ENCODE measurements around the gene TNNI2. TPM values are rescaled to one million over a fixed set of nuclear protein-coding genes. Genes with fewer than 3 reads are reported as not detected.

Gene TNNI2
- total RNA-seq, 1 donor from 2014 or later: not detected

DNA sequence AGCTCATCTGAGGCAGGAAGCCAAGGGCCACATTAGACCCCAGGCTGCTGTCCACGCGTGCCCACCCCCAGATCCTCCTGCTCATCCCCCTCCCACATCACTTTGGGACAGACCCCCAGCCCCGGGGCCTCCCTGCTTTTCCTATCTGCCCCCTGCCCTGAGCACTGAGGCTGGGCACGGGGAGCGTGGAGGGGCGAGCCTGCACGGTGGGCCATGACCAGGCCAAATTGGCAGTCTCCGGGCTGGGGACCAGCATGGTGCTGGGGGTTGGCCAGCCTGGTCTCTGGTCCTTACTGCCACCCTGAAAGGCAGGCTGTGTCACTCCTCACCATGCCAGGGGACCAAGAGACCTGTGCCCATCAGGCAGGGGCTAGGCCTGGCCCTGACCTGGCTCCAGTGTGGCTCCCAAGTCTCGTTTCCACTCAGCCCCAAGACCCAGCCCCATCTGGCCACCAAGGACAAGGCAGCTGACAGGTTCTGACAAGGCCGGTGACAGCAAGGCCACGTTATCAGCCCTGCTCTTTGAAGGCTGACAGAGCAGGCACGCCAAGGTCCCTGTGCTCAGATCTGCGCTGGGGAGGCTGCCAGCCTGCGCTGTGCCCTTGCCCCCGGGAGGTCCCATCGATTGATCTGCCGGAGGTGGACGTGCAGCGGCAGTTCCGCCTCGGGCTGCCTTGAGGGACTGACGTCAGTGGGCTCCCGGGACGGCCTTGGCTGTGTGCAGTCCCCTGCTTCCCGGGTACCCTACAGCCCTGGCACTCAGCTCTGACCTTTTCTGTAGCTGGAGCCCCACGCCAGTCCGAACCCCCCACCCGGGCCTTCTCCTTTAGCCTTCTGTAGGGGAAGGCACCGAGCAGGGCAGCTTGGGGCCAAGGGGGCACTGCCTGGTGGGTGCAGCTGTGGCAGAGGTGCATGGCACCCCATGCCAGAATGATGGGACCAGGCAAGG lies 3.6 kb downstream of the TNNI2 start:
- no peak for ATAC-seq
- no peak for DNase-seq (ENCODE audit: low spot score)
- intact Hi-C loops (cut with DNase I): no loop called here

DNA sequence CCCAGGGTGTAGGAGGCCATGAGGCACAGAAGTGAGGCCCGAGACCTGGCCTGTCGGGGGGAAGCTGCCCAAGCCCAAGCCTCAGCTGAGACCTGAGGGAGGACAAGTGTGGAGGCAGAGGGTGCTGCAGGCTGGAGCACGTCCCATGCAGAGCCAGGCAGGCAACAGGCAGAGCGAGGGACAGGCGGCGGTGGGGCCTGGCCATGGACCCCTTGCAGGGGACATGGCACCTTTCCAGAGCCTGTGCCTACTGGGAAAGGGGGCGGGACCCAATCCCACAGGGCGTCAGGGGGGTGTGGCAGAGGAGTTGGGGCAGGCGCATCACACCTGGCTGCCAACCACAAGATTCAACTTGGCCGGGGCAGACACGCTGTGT lies 4.3 kb downstream of the TNNI2 start:
- intact Hi-C loops (cut with DNase I): no loop called here
- no peak for DNase-seq (ENCODE audit: low spot score)
- no peak for ATAC-seq

DNA sequence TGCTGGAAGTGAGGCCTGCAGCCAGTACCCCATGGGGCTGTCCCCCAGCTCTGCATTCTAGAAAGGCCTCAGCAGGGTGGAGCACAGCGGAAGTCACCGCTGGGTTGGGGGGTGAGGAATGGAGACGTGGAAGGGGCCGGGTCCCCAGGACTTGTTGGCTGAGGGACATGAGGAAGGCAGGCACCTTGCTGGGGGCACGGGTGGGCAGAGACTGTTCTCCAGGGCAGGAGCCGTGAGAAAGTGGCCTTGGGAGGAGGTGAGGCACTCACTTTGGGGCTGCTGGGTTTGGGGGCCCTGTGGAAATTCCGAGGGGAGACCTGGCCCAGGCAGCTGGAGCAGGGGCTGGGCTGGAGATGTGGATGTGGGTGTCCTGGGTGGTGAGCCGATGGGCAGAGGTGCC lies 5.0 kb downstream of the TNNI2 start:
- ATAC-seq (no peak), DNase-seq (ENCODE audit: low spot score) (no peak)
- intact Hi-C loops (cut with DNase I): no loop called here

DNA sequence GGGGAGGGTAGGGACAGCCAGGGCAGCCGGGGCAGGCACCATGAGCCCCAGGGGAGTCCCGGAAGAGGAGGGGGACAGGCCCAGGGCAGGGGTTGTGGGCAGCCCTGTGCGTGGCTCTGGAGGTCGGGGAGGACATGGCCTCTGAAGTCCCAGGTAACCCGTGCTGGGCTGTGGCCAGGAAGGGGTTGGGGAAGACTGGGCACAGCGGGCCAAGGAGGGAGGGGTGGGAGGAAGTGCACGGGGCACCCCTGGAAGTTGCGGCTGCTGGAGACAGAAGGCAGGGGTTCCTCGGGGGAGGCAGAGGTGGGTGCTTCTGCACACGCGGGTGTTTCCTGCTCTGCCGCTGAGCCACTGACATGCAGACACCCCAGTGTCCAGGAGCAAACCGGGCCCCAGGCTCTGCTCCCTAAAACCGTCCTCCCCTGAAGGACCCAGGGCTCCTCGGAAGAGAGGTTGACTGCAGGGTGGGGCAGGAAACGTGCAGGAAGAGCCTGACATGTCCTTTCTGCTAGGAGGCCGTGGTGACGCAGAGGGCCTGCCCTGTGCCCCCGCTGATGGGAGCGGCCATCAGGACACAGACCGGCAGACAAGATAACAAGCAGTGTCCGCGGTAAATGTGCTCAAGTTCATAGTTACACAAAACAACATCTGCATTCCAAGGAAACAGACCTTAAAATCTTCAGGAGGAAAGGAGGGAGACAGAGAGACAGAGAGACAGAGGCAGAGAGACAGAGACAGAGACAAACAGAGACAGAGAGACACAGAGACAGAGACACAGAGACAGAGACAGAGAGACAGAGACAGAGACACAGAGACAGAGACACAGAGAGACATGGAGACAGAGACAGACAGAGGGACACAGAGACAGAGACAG lies 5.7 kb downstream of the TNNI2 start:
- DNase-seq (ENCODE audit: low spot score) (no peak), ATAC-seq (peak; percentile 88)
- intact Hi-C loops (cut with DNase I): no loop called here

DNA sequence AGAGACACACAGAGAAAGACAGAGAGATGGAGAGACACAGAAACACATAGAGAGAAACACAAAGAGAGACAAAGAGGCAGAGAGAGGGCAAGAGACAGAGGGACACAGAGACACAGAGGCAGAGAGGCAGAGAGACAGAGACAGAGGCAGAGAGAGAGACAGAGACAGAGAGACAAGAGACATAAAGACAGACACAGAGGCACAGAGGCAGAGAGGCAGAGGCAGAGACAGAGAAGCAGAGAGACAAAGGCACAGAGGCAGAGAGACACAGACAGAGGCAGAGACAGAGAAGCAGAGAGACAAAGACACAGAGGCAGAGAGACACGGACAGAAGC lies 6.3 kb downstream of the TNNI2 start:
- ATAC-seq: no peak
- intact Hi-C loops (cut with DNase I): no loop called here

DNA sequence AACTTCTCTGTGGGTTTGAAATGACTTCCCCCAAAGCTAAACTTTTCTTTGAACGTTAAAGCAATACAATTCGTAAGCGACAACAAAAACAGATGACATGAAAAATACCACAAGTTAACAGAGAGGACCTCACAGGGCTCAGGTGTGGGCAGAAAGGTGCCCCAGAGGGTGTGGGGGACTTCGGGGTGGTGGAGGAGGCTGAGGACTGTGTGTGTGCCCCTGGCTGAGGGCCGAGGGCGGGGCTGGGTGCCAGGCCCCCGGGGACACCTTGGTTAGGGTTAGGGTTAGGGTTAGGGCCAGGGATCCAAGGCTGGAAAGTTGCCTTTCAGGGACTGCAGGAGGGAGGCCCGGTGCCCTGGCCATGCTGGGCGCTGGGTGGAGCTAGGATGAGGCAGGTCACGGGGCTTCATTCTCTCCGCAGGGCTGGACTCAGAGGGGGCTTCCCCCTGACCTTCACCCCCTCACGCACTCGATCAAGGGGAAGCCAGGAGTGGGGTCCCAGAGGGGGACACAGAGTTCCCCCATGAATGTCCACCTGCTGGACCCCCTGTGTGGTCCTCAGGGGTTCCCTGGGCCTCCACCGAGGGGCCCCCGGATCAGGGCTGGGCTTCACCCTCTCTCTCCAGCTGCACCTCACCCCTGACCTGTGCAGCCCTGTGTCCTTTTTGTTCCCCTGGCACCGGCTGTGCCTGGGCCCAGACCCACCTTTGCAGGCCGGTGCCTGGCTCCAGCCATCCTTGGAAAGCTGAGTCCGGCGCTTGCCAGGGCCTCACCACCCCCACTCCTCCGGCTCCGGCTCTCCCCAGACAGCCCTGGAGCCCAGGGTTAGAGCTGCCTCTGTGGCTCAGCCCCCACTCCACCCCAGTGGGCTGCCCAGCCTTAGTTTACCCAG lies 7.0 kb downstream of the TNNI2 start:
- no peak for DNase-seq (ENCODE audit: low spot score)
- intact Hi-C loops (cut with DNase I): no loop called here
- no peak for ATAC-seq

More for the DNA sequence above, 6.3 kb downstream of the TNNI2 start:
- no peak for DNase-seq (ENCODE audit: low spot score)

DNA sequence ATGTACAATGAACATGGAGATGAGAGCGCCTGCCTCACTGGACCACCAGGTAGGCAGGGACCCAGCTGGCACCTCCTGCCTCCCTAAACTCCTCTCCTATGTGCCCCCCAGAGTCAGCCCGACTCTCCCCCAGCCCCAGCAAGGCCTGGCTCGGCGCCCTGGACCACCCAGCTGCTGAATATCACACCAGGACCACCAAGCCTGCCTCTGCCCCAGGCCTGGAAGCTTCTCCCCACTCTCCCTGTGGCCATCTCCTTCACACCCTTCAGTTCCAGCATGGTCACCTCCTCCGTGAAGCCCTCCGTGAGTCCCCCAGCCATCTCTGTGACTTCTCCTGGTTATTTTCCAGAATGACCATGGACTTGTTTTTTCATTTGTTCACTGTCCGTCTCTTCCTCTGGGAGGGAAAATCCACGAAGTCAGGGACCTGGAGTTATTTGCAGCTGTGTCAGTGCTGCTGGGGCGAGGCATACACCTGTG lies 7.7 kb downstream of the TNNI2 start:
- no peak for DNase-seq (ENCODE audit: low spot score)
- intact Hi-C loops (cut with DNase I): no loop called here
- no peak for ATAC-seq

DNA sequence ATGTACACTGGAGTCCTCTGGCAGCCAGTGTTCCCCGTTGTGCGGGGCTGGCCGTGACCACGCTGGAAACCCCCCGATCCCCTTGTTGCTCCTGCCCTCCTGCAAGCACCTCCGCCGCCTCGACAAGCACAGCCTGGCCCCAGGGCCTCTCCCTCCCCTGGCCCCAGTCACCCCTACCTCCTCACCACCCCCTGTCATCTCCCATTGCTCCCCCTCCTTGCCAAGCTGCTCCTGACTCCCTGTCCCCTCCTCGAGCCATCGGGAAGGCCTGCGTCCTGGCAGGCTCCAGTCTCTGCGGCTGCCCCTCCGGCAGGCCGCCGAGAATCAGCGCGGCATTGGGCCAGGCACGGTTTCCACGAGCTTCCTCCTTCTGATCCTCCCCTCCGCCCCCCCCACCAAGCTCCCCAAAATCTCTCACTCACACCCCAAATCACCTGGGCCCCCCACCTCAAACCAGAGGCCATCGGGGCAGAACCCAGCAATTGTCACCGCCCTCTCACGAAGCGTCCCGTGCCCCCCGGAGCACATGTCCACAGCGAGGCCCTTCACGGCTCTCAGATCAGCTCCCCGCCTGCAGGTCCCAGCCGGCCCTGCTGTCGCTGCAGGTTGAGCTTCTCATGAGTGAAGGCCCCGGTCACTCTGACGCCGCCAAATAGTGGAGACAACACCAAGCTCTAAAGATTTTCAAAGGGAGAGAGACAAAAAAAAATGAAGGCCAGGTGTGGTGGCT lies 8.4 kb downstream of the TNNI2 start:
- DNase-seq (ENCODE audit: low spot score) (no peak), ATAC-seq (no peak)
- intact Hi-C loops (cut with DNase I): no loop called here

DNA sequence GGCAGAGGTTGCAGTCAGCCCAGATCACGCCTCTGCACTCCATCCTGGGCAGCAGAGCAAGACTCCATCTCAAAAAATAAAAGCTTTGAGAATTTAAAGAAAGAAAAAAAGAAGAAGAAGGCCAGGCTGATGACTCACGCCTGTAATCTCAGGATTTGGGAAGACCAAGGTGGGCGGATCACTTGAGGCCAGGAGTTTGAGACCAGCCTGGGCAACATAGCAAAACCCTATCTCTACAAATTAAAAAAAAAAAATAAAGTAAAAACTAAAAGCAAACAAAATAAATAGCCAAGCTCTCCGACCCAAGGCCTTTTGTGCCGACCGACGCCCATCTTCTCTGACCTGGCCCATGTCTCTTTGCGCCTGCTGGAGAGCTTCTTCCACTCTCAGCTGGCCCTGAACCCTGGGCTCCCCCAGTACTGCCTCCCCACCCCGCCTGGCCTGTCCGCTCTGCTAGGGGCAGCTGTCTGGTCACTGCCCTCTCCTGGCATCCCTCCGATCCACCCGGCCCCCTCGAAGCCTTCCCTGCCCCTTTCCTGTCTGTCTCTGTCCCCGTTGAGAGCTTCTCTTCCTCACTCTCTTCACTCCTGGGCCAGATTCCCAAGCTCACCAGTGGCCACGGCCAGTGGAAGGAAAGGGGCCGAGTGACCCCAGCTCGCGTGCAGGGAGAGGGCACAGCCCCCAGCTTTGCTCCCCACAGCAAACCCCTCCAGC lies 9.3 kb downstream of the TNNI2 start:
- ATAC-seq (no peak), DNase-seq (ENCODE audit: low spot score) (no peak)
- intact Hi-C loops (cut with DNase I): no loop called here

DNA sequence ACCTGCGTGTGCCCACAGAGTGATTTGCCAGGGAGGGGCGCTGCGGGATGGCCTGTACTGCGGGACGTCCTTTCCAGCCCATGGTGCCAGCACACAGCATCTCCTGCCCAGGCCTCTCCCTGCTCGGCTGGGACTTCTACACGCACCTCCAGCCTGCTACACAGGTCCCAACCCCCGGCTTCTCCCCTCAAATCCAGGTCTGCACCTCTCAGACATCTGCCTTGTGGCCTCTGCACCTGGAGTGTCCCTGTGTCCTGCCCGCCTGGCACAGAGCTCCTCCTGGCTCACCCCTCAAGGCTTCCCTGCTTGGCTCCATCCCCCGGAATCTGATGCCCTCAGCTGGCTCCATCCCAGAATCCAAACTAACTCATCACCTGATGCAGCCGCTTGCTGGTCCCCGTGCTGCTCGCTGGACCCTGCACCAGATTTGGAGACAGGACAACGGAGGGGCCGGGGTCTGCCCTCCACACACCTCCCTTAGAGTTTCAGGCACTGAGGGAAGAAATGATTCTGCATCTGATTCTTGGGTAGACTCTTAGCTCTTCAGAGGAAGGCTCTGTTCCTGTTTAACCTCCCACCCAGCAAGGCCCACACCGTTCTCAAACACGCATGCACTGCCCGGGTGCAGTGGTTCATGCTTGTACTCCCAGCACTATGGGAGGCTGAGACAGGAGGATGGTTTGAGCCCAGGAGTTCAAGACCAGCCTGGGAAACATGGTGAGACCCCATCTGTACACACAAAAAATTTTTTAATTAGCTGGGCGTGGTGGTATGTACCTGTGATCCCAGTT lies 10.1 kb downstream of the TNNI2 start:
- intact Hi-C loops (cut with DNase I): no loop called here
- DNase-seq (ENCODE audit: low spot score) (no peak), ATAC-seq (no peak)

DNA sequence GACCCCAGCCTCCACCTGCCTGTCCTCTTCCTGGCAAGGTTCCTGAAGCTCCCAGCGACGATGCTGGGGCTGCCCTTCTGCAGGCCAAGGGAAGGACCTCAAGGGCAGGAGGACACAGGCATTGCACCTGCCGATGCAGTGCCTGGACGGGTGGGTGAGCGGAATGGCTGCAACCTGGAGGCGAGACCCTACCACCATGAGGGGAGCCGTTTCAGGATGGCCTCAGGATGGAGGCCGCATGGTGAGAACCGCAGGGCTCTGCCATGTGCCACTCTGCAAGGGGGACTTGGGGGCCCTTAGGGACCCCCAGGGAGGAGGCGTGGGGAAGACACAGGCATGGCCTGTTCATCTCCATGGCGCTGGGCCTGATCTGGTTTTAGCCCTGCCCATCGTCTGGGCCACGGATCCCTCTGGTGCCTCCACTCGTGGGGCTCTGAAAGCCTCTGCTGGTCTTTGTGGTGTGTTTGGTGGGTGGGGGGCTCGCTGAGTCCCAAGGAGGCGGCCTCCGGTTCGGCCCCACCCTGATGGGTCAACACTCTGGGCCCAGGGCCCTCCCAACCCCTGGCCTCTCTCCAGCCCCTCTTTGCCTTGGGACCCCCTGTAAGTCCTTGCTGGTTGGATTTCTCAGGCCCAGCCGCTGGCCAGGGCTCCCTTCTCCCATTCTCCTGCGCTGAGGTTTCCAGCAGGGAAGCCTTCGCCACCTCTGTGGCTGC lies 12.8 kb downstream of the TNNI2 start:
- no peak for DNase-seq (ENCODE audit: low spot score)
- intact Hi-C loops (cut with DNase I): no loop called here
- ATAC-seq: no peak

DNA sequence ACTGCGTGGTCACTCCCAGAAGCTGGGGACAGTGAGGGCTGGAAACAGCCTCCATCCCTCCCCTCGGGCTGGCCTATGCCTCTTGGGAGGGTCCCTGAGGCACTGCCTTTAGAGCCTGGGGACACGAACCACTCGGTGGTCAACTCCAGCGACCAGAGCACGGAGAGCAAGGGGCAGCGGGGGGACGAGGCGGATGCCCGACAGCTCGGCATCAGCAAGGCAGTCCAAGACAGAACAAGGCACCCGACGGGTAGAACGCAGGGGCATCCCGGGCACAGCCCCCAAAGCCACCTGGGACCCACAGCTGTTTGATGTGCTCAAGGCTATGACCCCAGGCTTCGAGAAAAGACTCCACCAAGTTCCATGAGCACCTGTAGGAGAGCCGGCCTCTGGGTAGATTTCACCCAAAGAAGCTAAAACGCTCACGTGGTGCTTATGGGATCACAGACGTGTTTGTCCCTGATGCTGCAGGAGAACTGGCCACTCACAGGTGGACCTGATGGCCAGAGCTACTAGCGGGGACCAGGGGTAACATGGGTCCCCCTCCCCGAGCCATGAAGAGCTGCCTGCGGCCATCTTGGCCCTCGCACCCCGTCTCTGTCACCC lies 13.6 kb downstream of the TNNI2 start:
- intact Hi-C loops (cut with DNase I): no loop called here
- no peak for DNase-seq (ENCODE audit: low spot score)
- ATAC-seq: no peak

DNA sequence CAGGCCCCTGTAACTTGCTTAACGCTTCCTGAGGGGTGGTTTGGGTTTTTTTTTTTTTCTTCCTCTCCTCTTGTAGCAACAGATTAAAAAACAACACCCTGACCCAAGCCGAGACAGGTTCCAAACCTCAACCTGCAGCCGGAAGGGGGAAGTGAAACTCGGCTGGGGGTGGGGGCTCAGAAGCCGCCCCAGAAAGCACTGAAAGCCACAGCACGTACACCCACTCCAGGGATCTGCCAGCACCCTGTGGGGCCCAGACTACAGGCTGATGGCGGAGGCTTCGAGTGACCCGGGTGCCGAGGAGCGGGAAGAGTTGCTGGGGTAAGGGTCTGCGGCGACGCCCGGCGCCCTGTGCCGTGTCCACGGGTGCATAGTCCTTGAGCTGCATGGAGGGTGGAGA lies 14.1 kb downstream of the TNNI2 start, which contains the start of gene LSP1:
Gene LSP1 (plus strand): TSS at position 208 of the 400 bp plus-strand sequence. CDS start 61 bp downstream, at position 269.
- intact Hi-C loops (cut with DNase I): no loop called here
- DNase-seq (ENCODE audit: low spot score): no peak
- no peak for ATAC-seq

DNA sequence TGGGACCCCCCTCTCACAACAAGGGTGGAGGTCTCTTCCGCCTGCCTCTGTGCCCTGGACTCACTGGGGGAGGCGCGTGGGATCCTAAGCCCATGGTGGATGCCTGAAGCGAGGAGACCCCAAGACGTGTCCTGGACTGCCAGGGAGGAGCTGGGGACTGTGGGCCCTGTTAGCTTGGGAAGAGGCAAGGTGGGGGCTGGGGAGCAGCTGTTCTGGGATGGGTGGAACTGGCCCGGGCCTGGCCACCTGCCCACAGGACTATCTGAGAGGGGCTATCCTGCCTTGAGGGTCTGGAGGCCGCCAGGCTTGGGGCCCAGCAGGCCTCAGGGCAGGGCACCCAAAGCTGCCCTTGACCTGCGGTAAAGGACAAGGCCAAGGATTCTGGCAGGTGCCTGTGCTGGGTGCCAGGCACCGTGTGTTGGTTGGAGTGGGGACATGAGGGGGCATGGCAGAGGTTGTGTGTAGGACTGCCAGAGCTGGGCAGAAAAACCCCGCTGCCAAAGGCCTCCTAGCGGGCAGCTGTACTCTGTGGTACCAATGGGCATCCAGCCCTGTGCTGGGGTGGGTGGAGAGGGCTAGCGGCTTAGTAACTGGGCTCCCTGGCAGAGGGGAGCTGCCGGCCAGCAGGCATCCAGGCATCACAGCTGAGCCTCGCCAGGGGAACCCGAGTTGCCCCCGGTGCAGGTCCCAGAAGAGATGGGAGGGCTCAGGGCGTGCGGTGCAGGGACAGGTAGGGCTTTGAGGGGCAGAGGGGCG lies 14.8 kb downstream of the TNNI2 start:
- intact Hi-C loops (cut with DNase I): no loop called here
- no peak for ATAC-seq
- no peak for DNase-seq (ENCODE audit: low spot score)

Data from sciatic nerve (tissue), 2 donors.